Activated B cell treated with CpG ODN at 0.5 μM for 24 hours (primary cell): ENCODE data around the gene FLG. TPM values are rescaled to one million over a fixed set of nuclear protein-coding genes. Genes with fewer than 3 reads are reported as not detected.

Source experiments
- ATAC-seq: fragments of 200-7000 bp; cut with Tn5 transposase; one replicate; pipeline ENCODE4 v1.10.0; 2021; ENCODE audit warnings: low read depth, mild to moderate bottlenecking, moderate library complexity
- CTCF ChIA-PET: fragments of 350-600 bp; sonication (Branson Sonifier 250); formaldehyde crosslinking; loops from one replicate; lab custom pipeline; 2021; ENCODE audit warnings: antibody characterized with exemption; lab: Charles Lee
- POLR2A ChIA-PET: fragments of 350-600 bp; sonication (Branson Sonifier 250); formaldehyde crosslinking; loops from one replicate; lab custom pipeline; 2021; ENCODE audit warnings: antibody characterized with exemption; lab: Charles Lee
- DNase-seq: peaks from one replicate; pipeline ENCODE4 v3.0.0; 2022
- H3K27ac Mint-ChIP-seq: one replicate; pipeline ENCODE4 v1.8.0; 2020; ENCODE audit warnings: mixed read lengths
- H3K27me3 Mint-ChIP-seq: one replicate; pipeline ENCODE4 v1.8.0; 2021; ENCODE audit warnings: mixed read lengths
- H3K36me3 Mint-ChIP-seq: one replicate; pipeline ENCODE4 v1.8.0; 2021; ENCODE audit warnings: low read depth, mixed read lengths
- H3K4me1 Mint-ChIP-seq: one replicate; pipeline ENCODE4 v1.8.0; 2021; ENCODE audit warnings: mixed read lengths
- H3K4me3 Mint-ChIP-seq: one replicate; pipeline ENCODE4 v1.8.0; 2020; ENCODE audit warnings: mild to moderate bottlenecking, mixed read lengths
- H3K9me3 Mint-ChIP-seq: one replicate; pipeline ENCODE4 v1.8.0; 2020; ENCODE audit warnings: mixed read lengths
- intact Hi-C: fragments of 100-400 bp; cut with micrococcal nuclease; formaldehyde crosslinking; loops from one replicate; pipeline ENCODE4 v1.15.1; 2024
- total RNA-seq: library from RNA; stranded (reverse); gene quantifications from 2 replicates; pipeline ENCODE4 v1.2.3, GENCODE V29; 2022
- TF ChIP-seq, protein P1 (sequence below): fragments of 200-600 bp; IDR thresholded peaks from one replicate; pipeline ENCODE4 v1.8.0; 2022; ENCODE audit warnings: antibody characterized with exemption, mild to moderate bottlenecking

The FLG gene
- total RNA-seq, 1 donor from 2014 or later, result not detected

DNA sequence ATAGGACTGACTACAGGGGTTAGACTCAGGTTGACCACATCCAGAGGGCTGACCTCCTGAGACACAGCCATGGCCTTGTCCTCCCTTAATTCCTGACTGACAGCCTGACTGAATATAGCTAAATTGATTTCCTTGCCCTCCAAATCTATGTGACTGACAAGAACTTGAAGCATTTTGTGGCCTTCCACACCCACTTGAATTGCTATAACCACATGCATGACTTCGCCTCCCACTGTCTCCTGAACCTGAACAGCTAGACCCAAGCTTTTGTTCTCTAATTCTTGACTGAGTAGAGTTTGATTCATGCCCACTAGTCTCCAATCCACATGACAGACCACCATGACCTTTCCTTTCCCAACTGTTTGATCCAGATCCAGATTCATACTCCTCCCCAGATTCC, 31.7 kb upstream of the FLG start:
- CTCF ChIA-PET, result no interaction called here
- no peaks in the 10 kb centered on the region for H3K9me3 Mint-ChIP-seq
- peaks cover 7% of the 10 kb centered on the region for H3K27me3 Mint-ChIP-seq
- no peak overlapping the region for H3K27ac Mint-ChIP-seq
- TF ChIP-seq, protein P1, sequence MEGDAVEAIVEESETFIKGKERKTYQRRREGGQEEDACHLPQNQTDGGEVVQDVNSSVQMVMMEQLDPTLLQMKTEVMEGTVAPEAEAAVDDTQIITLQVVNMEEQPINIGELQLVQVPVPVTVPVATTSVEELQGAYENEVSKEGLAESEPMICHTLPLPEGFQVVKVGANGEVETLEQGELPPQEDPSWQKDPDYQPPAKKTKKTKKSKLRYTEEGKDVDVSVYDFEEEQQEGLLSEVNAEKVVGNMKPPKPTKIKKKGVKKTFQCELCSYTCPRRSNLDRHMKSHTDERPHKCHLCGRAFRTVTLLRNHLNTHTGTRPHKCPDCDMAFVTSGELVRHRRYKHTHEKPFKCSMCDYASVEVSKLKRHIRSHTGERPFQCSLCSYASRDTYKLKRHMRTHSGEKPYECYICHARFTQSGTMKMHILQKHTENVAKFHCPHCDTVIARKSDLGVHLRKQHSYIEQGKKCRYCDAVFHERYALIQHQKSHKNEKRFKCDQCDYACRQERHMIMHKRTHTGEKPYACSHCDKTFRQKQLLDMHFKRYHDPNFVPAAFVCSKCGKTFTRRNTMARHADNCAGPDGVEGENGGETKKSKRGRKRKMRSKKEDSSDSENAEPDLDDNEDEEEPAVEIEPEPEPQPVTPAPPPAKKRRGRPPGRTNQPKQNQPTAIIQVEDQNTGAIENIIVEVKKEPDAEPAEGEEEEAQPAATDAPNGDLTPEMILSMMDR, result no peak
- ATAC-seq (no peak), DNase-seq (no peak)
- H3K4me1 Mint-ChIP-seq, result no peaks in the 10 kb centered on the region
- H3K4me3 Mint-ChIP-seq, result no peak overlapping the region
- POLR2A ChIA-PET, result no interaction called here
- no peaks in the 10 kb centered on the region for H3K36me3 Mint-ChIP-seq
- intact Hi-C loops, result no loop called here

DNA sequence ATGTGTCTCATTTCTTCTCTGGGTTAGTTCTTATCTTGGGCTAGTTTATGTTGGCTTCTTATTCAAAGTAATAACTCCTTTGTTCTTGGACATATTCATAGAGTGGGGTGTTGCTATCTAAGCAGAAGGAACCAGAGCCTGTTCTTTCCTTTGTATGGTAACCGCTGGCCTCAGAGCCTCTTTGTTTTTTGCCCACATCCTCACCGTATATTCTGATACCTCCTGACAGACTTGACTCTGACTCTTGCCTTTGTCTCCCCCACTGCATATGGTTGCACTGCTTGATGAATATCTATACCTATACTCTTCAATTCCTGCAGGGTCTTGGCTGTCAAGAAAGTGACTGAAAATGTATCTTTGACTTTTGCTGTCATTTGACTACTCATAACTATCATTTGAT, 24.6 kb upstream of the FLG start:
- H3K4me3 Mint-ChIP-seq, result no peak overlapping the region
- H3K27me3 Mint-ChIP-seq, result no peaks in the 10 kb centered on the region
- CTCF ChIA-PET, result no interaction called here
- no peaks in the 10 kb centered on the region for H3K36me3 Mint-ChIP-seq
- POLR2A ChIA-PET, result no interaction called here
- ATAC-seq, result no peak
- no peak for DNase-seq
- H3K27ac Mint-ChIP-seq, result no peak overlapping the region
- H3K9me3 Mint-ChIP-seq, result no peaks in the 10 kb centered on the region
- no peaks in the 10 kb centered on the region for H3K4me1 Mint-ChIP-seq
- TF ChIP-seq, protein P1, result no peak
- intact Hi-C loops, result no loop called here

DNA sequence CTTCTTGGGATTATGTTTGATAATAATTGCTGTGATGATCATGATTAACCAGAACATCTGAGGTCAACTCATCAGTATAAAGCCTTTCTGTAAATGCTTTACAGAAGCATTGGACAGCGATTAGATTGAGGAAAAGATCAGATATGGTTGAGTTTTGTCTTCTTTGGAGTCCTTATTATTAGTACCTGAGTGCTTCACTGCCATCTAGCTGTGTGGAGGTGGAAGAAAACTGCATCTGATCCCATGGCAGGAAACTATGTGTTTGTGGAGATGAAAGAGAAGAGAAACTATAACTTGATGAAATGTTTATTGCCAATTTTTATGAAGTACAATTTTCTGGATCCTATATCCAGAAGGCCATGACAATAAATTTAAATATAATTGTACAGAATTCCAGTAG, 23.4 kb upstream of the FLG start:
- intact Hi-C loops, result no loop called here
- ChIA-PET CTCF (interaction anchor here (1.1 to 2.4 kb wide), 2 partner anchors 111 to 293 kb away, joined by 4 to 29 read pairs; no protein-coding TSS in a partner anchor), POLR2A (no interaction called here)
- H3K36me3 Mint-ChIP-seq, result no peaks in the 10 kb centered on the region
- TF ChIP-seq, protein P1, result no peak
- no peaks in the 10 kb centered on the region for H3K4me1 Mint-ChIP-seq
- H3K27me3 Mint-ChIP-seq, result no peaks in the 10 kb centered on the region
- no peaks in the 10 kb centered on the region for H3K9me3 Mint-ChIP-seq
- no peak for DNase-seq
- ATAC-seq, result no peak
- no peak overlapping the region for H3K4me3 Mint-ChIP-seq
- no peak overlapping the region for H3K27ac Mint-ChIP-seq

DNA sequence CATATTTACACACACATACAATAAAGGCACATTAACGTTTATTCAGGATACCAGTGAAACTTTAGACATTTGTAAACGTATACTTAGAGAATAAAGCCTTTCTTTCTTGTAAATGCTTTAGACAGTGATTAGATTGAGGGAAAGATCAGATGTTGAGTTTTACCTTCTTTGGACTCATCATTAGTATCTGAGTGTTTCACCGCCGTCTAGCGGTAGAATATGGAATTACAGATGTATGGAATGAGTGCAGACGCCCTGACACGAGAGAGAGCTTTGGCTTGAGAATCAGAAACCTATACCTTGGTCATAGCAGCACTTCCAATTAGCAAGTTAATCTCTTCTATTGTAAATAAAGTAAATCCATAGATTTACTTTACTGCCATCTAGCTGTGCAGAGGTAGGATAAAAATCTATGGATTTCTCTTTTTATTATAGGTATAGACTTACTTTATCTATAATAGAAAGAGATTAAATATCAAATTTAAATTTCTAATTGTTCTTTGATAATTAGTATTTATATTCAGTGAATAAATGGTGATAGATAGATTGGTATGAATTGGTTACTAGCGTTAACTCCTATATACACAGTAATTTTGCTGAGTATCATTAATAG, 22.2 kb upstream of the FLG start:
- CTCF ChIA-PET, result interaction anchor here (1.0 to 2.4 kb wide), 2 partner anchors 112 to 158 kb away, joined by 3 to 29 read pairs; no protein-coding TSS in a partner anchor
- TF ChIP-seq, protein P1, result peak; percentile 93
- no peak overlapping the region for H3K27ac Mint-ChIP-seq
- H3K4me1 Mint-ChIP-seq, result no peaks in the 10 kb centered on the region
- intact Hi-C loops, result loop anchor here (1.0 to 2.0 kb wide), 5 partner anchors 94 to 378 kb away; no protein-coding TSS in a partner anchor
- POLR2A ChIA-PET, result no interaction called here
- no peaks in the 10 kb centered on the region for H3K36me3 Mint-ChIP-seq
- no peak overlapping the region for H3K4me3 Mint-ChIP-seq
- peak; percentile 47 for ATAC-seq
- no peak for DNase-seq
- no peaks in the 10 kb centered on the region for H3K9me3 Mint-ChIP-seq
- H3K27me3 Mint-ChIP-seq, result no peaks in the 10 kb centered on the region

DNA sequence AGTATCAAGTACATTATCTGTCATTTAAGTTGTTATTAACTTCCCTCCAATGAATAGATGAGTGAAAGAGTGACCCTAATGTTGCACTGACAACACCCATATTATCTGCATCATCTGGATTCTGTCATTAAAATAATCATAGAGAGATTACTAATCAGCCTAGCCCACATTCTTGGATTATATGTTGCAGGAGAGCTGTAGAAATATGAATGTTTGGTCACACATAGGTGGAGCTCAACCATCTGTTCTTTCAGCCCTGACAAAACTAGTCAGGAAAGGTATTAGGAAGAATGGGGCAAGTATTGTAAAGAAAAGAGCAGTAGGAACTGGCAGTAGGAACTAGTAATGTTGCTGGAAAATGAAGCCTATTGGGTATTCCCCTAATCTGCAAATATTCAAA, 19.4 kb upstream of the FLG start:
- intact Hi-C loops, result no loop called here
- DNase-seq, result no peak
- ATAC-seq, result no peak
- TF ChIP-seq, protein P1, result no peak
- Mint-ChIP-seq H3K4me3 (no peak overlapping the region), H3K27me3 (peaks cover 3% of the 10 kb centered on the region), H3K9me3 (no peaks in the 10 kb centered on the region), H3K36me3 (no peaks in the 10 kb centered on the region), H3K4me1 (no peaks in the 10 kb centered on the region), H3K27ac (no peak overlapping the region)
- ChIA-PET CTCF (no interaction called here), POLR2A (no interaction called here)
